Hepatocyte (in vitro differentiated cells): ENCODE data around the gene DCDC1.

Source experiments
- EZH2 ChIP-seq: fragments of 200-600 bp; sonication (generic); IDR thresholded peaks from 2 replicates; pipeline ENCODE4 v1.6.1; 2016; ENCODE audit warnings: antibody characterized with exemption, mild to moderate bottlenecking, borderline replicate concordance
- TF ChIP-seq, protein P1 (sequence below): fragments of 200-600 bp; sonication (generic); IDR thresholded peaks from 2 replicates; pipeline ENCODE4 v1.5.1; 2016; ENCODE audit warnings: antibody characterized with exemption, mild to moderate bottlenecking; ENCODE audit not compliant: poor library complexity

DNA sequence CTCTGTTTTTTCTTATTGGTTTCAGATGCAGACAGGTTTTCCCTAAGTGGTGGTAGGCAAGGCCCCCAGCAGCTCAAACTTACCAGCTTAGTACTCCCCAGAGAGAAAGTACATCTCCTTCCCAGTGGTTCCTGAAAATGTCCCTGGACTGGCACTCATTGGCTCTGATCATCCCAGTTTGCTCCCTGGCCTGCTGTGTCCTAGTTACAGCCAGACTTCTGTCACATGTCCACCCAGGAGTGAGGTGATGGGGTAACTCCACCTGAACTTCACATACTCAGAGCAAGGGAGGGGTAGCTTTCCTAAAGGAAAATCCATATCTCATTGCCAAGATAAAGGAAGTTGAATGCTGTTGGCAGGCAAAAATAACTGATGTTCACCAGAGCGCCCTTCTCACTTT is 546.4 kb downstream of the DCDC1 start:
- TF ChIP-seq, protein P1, sequence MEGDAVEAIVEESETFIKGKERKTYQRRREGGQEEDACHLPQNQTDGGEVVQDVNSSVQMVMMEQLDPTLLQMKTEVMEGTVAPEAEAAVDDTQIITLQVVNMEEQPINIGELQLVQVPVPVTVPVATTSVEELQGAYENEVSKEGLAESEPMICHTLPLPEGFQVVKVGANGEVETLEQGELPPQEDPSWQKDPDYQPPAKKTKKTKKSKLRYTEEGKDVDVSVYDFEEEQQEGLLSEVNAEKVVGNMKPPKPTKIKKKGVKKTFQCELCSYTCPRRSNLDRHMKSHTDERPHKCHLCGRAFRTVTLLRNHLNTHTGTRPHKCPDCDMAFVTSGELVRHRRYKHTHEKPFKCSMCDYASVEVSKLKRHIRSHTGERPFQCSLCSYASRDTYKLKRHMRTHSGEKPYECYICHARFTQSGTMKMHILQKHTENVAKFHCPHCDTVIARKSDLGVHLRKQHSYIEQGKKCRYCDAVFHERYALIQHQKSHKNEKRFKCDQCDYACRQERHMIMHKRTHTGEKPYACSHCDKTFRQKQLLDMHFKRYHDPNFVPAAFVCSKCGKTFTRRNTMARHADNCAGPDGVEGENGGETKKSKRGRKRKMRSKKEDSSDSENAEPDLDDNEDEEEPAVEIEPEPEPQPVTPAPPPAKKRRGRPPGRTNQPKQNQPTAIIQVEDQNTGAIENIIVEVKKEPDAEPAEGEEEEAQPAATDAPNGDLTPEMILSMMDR, result no peak
- no peak for TF ChIP-seq EZH2
